ENCODE data around the gene PER1. TPM values are rescaled to one million over a fixed set of nuclear protein-coding genes. Genes with fewer than 3 reads are reported as not detected.

PER1 gene
- total and polyA plus RNA-seq, 2 of the 8 experiments (the other 6 are each of a cell fraction or from before 2014, with no cell fraction given), result 9.6 to 38.0 TPM

- WGBS, 2 experiments (ENCODE audit: extremely low coverage in 1 of 2, insufficient coverage in 1 of 2, insufficient read length in 1 of 2, insufficient replicate concordance in 2 of 2, low coverage in 1 of 2, low lambda C conversion rate in 2 of 2, missing lambda C conversion rate in 1 of 2), result 1% methylated on average over 32 of the region's 32 CpGs; no CpG with 5 or more reads in 1 of the 2 experiments
- no peaks in the 10 kb centered on the region for H3K9me3 ChIP-seq (ENCODE audit: insufficient read depth in 2 of 2, low read depth in 1 of 2, low read length in 1 of 2)
- H2AFZ ChIP-seq (ENCODE audit: low read length), result peak overlapping the region; percentile 83; the same call in 1 of the 2 replicates
- H2BK20ac ChIP-seq (ENCODE audit: low read length), result no peak overlapping the region
- peaks cover 4 to 17% (median 10%) of the 10 kb centered on the region in 4 experiments; a peak in 6 of 7 replicates for H3K4me1 ChIP-seq (replicated peaks in 1 of 4; ENCODE audit: control insufficient read depth in 3 of 4, insufficient read depth in 4 of 4, low read length in 3 of 4)
- H3K14ac ChIP-seq (ENCODE audit: insufficient read length), result no peak overlapping the region
- peak overlapping the region; percentile 50; the same call in 1 of the 2 replicates for H3K27ac ChIP-seq (ENCODE audit: low read depth, low read length)
- no peak overlapping the region; the same call in 1 of the 2 replicates for H3K18ac ChIP-seq (ENCODE audit: extremely low read depth, low read length)
- H3K79me2 ChIP-seq (ENCODE audit: control insufficient read depth in 1 of 2, insufficient read depth in 2 of 2, low read length in 2 of 2), result no peaks in the 10 kb centered on the region
- no peak overlapping the region for H3K23ac ChIP-seq (ENCODE audit: insufficient read length)
- no peak overlapping the region for H3K4ac ChIP-seq (replicated peaks; ENCODE audit: insufficient read length, low read depth, low read length)
- peak overlapping the region; percentile 86 to 98 for H3K4me2 ChIP-seq (ENCODE audit: insufficient read depth in 1 of 2, low read depth in 2 of 2, low read length in 2 of 2)
- FAIRE-seq (peak; percentile 76), DNase-seq (ENCODE audit: low read depth in 1 of 2, low spot score in 2 of 2) (peak; percentile 92 to 100)
- H3K79me1 ChIP-seq (ENCODE audit: low read depth, low read length), result no peaks in the 10 kb centered on the region
- peaks cover 16% of the 10 kb centered on the region for H3K23me2 ChIP-seq (ENCODE audit: low read depth, low read length)
- no peak overlapping the region for H4K91ac ChIP-seq (replicated peaks; ENCODE audit: insufficient read length, low read length)
- no peak overlapping the region for H2BK5ac ChIP-seq (ENCODE audit: low read depth, low read length)
- H2BK120ac ChIP-seq (replicated peaks; ENCODE audit: low read depth, low read length), result no peak overlapping the region
- peak overlapping the region; percentile 79 to 99 (median 93) for H3K4me3 ChIP-seq (ENCODE audit: extremely low read depth in 1 of 4, insufficient read depth in 2 of 4, low read depth in 3 of 4, low read length in 4 of 4)
- CTCF ChIA-PET (ENCODE audit: partially characterized antibody), result interaction anchor here (0.6 to 3.7 kb wide), 7 partner anchors 28 to 557 kb away, joined by 3 to 26 read pairs (median 4); no protein-coding TSS in a partner anchor
- POLR2A ChIA-PET (ENCODE audit: partially characterized antibody), result interaction anchor here (1.0 to 19.9 kb wide), 9 partner anchors 10 to 62 kb away, joined by 3 to 373 read pairs (median 8); partner anchors contain the start of genes AURKB, CTC1, PFAS and TMEM107
- no peak overlapping the region for H2BK12ac ChIP-seq (ENCODE audit: low read depth, low read length)
- no peak overlapping the region for H4K8ac ChIP-seq (ENCODE audit: extremely low read depth, insufficient read depth, low read length)
- H3K56ac ChIP-seq (replicated peaks; ENCODE audit: insufficient read length, low read depth, low read length), result no peak overlapping the region
- no peak overlapping the region for H2BK15ac ChIP-seq (ENCODE audit: low read length)
- H3K9ac ChIP-seq (replicated peaks in 1 of 4; ENCODE audit: extremely low read depth in 1 of 4, low read depth in 3 of 4, low read length in 3 of 4), result peak overlapping the region in 3 of 4 experiments; percentile 64 to 71 (median 67)
- H2AK5ac ChIP-seq (ENCODE audit: low read depth, low read length), result no peak overlapping the region
- H3K36me3 ChIP-seq (ENCODE audit: control insufficient read depth in 2 of 4, insufficient read depth in 4 of 4, low read length in 3 of 4), result no peaks in the 10 kb centered on the region
- peaks cover 2 to 6% of the 10 kb centered on the region in 2 experiments for H4K20me1 ChIP-seq (replicated peaks in 1 of 2; ENCODE audit: control insufficient read depth in 1 of 2, insufficient read depth in 2 of 2, low read length in 2 of 2)
- peak overlapping the region; percentile 4 for H4K5ac ChIP-seq (ENCODE audit: insufficient read length, low read depth, low read length)
- peaks cover 2 to 17% (median 11%) of the 10 kb centered on the region in 4 experiments for H3K27me3 ChIP-seq (replicated peaks in 1 of 4; ENCODE audit: control insufficient read depth in 3 of 4, extremely low read depth in 1 of 4, insufficient read depth in 3 of 4, low read length in 3 of 4)
- TF ChIP-seq USF2 (IDR thresholded peaks at IDR 0.05; ENCODE audit: low read length) (no peak), FOSL1 (IDR thresholded peaks at IDR 0.05; ENCODE audit: insufficient read depth, low read depth, low read length) (no peak), SP4 (IDR thresholded peaks at IDR 0.05; ENCODE audit: low read length) (peak; percentile 71; the same call in 1 of the 2 replicates), GTF2F1 (IDR thresholded peaks at IDR 0.05; ENCODE audit: borderline replicate concordance, low read depth, low read length) (no peak), TCF12 (IDR thresholded peaks at IDR 0.05; ENCODE audit: low read depth, low read length) (no peak), SP2 (IDR thresholded peaks at IDR 0.05; ENCODE audit: low read length) (no peak), CBX5 (IDR thresholded peaks at IDR 0.05; ENCODE audit: low read depth, low read length) (no peak), SIX5 (IDR thresholded peaks at IDR 0.05; ENCODE audit: low read depth, low read length) (no peak), RBBP5 (IDR thresholded peaks at IDR 0.05; ENCODE audit: borderline replicate concordance, low read depth, low read length) (no peak; the same call in 1 of the 2 replicates), ATF3 (IDR thresholded peaks at IDR 0.05; ENCODE audit: insufficient read depth, low read depth, low read length) (no peak)
Observed at GRCh38 chr17:8186787-8187516, 34.7 kb upstream of the PER1 start.

Data from H1 (cell line).